Myocyte (in vitro differentiated cells): Measurements from ENCODE around the gene DLL1. TPM values are rescaled to one million over a fixed set of nuclear protein-coding genes. Genes with fewer than 3 reads are reported as not detected.

Source experiments
- DNase-seq: peaks from one replicate; pipeline ENCODE4 v3.0.0-alpha.2; 2012; ENCODE audit warnings: low read depth
- total RNA-seq: library from RNA; depleted of rRNA; stranded (reverse); fragments of >200 nt; gene quantifications from 2 replicates; pipeline ENCODE4 v1.2.3, GENCODE V29; 2014

The DLL1 gene
- total RNA-seq, 1 donor from 2014 or later: 38.7 TPM

- no peak for DNase-seq
Observed at GRCh38 chr6:170253226-170253909, 37.5 kb downstream of the DLL1 start.

GRCh38 chr6:170251776-170252571 lies 38.9 kb downstream of the DLL1 start:
- no peak for DNase-seq

- DNase-seq: no peak
Observed at GRCh38 chr6:170250981-170251775, 39.7 kb downstream of the DLL1 start.

GRCh38 chr6:170250455-170250854 lies 40.4 kb downstream of the DLL1 start:
- peak; percentile 50 for DNase-seq

GRCh38 chr6:170249817-170250216 lies 41.1 kb downstream of the DLL1 start:
- DNase-seq: no peak

GRCh38 chr6:170248861-170249600 lies 41.8 kb downstream of the DLL1 start:
- no peak for DNase-seq

GRCh38 chr6:170248111-170248805 lies 42.6 kb downstream of the DLL1 start:
- DNase-seq: no peak

GRCh38 chr6:170247178-170247701 lies 43.6 kb downstream of the DLL1 start:
- DNase-seq: no peak

GRCh38 chr6:170245475-170245992 lies 45.3 kb downstream of the DLL1 start:
- DNase-seq: no peak

- no peak for DNase-seq
Observed at GRCh38 chr6:170244721-170245474, 46.0 kb downstream of the DLL1 start.

- peak; percentile 95 for DNase-seq
Observed at GRCh38 chr6:170243791-170244291, 47.0 kb downstream of the DLL1 start.

GRCh38 chr6:170243386-170243785 lies 47.5 kb downstream of the DLL1 start:
- DNase-seq: no peak

GRCh38 chr6:170238741-170239565 lies 51.9 kb downstream of the DLL1 start:
- no peak for DNase-seq

GRCh38 chr6:170237999-170238740 lies 52.7 kb downstream of the DLL1 start:
- DNase-seq: no peak

- no peak for DNase-seq
Observed at GRCh38 chr6:170236131-170236836, 54.6 kb downstream of the DLL1 start.

- no peak for DNase-seq
Observed at GRCh38 chr6:170235391-170236125, 55.3 kb downstream of the DLL1 start.
